Stimulated activated CD4-positive, alpha-beta T cell treated with anti-CD3 and anti-CD28 coated beads, Interleukin-4, amount 100 ng/mL, for 24 hours (primary cell): ENCODE results near the gene PTPRN2.
"Not testable (repeated sequence)": the region's sequence is repeated elsewhere in the genome, so short reads cannot be mapped to it uniquely, and the experiment has no call there.

Experiments used
- DNase-seq: peaks from one replicate; pipeline ENCODE4 v3.0.0-alpha.2; 2020

Gene PTPRN2

DNA sequence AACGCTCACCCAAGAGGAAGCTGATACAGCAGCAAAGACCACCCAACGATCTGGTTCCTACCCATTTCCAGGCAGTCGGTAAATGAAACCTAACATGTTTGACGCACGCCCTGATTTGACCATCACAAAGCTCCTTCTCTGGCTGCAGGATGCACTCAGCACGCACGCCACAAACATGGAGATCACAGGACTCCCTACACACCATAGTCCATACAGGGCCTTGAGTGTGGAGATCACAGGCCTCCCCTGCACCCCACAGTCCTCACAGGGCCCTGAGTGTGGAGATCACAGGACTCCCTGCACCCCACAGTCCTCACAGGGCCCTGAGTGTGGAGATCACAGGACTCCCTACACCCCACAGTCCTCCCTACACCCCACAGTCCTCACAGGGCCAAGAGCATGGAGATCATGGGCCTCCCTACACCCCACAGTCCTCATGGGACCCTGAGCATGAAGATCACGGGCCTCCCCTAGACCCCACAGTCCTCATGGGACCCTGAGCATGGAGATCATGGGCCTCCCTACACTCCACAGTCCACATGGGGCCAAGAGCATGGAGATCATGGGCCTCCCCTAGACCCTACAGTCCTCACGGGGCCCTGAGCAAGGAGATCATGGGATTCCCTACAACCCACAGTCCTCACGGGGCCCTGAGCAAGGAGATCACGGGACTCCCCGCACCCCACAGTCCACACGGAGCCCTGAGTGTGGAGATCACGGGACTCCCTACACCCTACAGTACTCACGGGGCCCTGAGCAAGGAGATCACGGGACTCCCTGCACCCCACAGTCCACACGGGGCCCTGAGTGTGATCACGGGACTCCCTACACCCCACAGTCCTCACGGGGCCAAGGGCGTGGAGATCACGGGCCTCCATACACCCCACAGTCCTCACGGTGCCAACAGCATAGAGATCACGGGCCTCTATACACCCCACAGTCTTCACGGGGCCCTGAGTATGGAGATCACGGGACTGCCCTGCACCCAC, 841.6 kb downstream of the PTPRN2 start:
- DNase-seq, result no peak

- DNase-seq, result no peak
Measured at GRCh38 chr7:157744786-157745601, 842.6 kb downstream of the PTPRN2 start.

- DNase-seq, result no peak
Measured at GRCh38 chr7:157743781-157744525, 843.7 kb downstream of the PTPRN2 start.

GRCh38 chr7:157740251-157740798, 847.3 kb downstream of the PTPRN2 start:
- DNase-seq, result no peak

- DNase-seq, result no peak
Measured at GRCh38 chr7:157739650-157740049, 848.0 kb downstream of the PTPRN2 start.

GRCh38 chr7:157739031-157739430, 848.6 kb downstream of the PTPRN2 start:
- DNase-seq, result no peak

- no peak for DNase-seq
Measured at GRCh38 chr7:157738066-157738460, 849.6 kb downstream of the PTPRN2 start.

GRCh38 chr7:157737151-157738065, 850.2 kb downstream of the PTPRN2 start:
- no peak for DNase-seq

GRCh38 chr7:157736341-157736740, 851.3 kb downstream of the PTPRN2 start:
- no peak for DNase-seq

- DNase-seq, result no peak
Measured at GRCh38 chr7:157735826-157736225, 851.8 kb downstream of the PTPRN2 start.

DNA sequence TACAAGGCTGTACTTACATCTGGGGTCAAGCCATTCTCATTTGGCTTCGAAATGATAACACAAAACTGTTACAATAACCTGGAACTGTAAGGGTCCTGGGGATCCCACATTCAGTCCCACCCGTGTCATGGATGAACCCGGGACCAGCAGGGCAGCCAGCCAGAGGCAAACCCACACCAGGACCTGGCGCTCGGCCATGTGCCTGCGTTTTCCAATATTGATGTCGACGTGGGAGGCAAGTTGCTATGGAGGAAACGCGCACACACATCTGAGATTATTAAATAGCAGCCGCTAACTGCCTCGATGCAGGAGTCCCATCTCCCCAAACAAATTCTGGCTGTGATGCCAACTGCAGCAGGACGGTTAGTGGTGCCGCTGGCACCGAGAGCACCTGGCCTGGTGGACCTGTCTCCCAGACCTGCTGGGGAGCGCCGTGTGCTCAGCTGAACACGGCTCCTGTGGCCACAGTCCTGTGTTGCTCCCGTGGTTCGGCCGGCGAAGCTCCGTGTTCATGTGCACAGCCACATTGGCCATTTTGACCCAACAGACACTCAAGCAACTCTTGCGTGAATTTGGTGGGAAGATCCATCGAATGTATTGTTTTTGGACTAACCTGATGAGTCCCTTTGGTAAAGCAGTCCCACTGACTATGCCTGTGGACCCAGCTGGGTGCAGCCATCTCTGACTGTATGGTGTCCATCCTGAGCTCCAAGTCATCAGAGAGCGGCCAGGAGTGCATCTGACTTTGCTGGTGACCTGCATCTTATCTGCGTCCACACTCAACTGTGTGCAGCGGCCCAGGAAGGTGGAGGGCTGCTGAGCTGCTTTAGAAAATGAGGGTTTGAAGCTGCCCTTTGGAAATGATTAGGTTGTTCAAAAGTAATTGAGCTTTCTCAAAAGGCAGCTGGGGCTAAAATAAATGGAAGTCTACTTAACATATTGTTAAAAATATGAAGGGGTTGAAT, 852.7 kb downstream of the PTPRN2 start:
- DNase-seq, result no peak

GRCh38 chr7:157733760-157734395, 853.7 kb downstream of the PTPRN2 start:
- DNase-seq, result not testable (repeated sequence)

GRCh38 chr7:157731126-157731525, 856.5 kb downstream of the PTPRN2 start:
- DNase-seq, result no peak

DNA sequence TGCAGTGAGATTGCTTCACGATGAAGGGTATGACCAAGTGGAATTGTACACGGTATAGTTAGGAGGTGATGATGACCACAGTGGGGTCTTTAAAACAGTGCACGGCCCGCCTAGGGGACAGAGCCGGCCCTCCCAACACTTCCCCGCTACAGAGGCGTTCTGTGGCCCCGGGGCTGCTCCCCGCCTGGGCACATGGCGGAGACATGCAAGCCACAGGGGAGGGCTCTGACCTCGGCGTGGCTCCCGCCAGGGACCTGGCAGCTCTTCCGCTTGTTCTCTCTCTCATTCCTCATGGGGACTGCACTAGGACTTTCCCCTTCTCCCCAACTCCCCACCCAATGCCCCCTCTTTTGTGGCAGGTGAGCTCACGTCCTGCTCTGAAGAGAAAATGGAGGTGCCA, 857.0 kb downstream of the PTPRN2 start:
- DNase-seq, result no peak

DNA sequence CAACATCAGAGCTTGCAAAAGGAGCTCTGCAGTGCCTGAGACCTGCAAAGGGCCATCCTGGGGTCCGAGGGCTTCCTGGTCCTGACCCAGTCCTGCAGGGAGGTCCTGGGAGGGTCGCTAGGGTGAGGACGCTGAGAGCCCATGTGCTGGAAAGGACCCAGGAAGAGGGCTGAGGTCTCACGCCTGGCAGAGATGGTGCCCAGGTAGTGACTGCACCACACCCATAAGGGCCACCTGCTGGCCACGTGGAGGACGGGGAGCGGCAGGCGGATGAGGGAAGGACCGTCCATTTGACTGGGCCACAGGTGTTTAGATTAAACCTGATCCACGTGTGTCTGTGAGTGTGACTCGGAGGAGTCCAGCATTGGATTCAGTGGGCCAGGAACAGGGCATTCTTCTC, 858.1 kb downstream of the PTPRN2 start:
- no peak for DNase-seq

- DNase-seq, result no peak
Measured at GRCh38 chr7:157727964-157728615, 859.5 kb downstream of the PTPRN2 start.

GRCh38 chr7:157726764-157727163, 860.9 kb downstream of the PTPRN2 start:
- DNase-seq, result no peak

DNA sequence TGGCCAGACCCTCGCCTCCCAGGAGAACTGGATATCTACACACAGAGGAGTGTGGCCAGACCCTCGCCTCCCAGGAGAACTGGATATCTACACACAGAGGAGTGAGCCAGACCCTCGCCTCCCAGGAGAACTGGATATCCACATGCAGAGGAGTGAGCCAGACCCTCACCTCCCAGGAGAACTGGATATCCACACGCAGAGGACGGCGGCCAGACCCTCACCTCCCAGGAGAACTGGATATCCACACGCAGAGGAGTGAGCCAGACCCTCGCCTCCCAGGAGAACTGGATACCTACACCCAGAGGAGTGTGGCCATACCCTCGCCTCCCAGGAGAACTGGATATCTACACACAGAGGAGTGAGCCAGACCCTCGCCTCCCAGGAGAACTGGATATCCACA, 862.3 kb downstream of the PTPRN2 start:
- not testable (repeated sequence) for DNase-seq

GRCh38 chr7:157723205-157723604, 864.4 kb downstream of the PTPRN2 start:
- DNase-seq, result no peak
